Stimulated activated CD4-positive, alpha-beta T cell treated with anti-CD3 and anti-CD28 coated beads, Interleukin-4, amount 100 ng/mL, for 24 hours (primary cell): ENCODE results near the gene GGACT.

Experiments
- DNase-seq: peaks from one replicate; pipeline ENCODE4 v3.0.0-alpha.2; 2020

GGACT gene

DNA sequence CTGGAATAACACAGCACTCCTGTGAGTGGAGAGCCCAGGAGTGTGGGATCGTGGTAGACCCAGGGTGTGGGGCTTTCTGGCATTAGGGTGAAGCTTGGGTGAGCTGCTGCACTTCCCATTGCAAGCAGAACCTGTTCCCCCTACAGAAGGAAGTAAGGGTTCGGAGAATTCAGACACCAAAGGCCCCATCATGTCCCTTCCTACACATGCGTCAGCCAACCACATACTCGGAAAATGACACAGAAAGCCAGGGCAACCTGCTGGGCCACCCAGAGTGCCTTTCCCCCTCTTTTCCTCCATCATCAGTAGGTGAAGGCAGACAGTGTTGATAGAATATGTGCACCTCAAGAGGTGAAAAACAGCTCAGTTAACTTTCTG is 42.9 kb downstream of the GGACT start:
- no peak for DNase-seq

DNA sequence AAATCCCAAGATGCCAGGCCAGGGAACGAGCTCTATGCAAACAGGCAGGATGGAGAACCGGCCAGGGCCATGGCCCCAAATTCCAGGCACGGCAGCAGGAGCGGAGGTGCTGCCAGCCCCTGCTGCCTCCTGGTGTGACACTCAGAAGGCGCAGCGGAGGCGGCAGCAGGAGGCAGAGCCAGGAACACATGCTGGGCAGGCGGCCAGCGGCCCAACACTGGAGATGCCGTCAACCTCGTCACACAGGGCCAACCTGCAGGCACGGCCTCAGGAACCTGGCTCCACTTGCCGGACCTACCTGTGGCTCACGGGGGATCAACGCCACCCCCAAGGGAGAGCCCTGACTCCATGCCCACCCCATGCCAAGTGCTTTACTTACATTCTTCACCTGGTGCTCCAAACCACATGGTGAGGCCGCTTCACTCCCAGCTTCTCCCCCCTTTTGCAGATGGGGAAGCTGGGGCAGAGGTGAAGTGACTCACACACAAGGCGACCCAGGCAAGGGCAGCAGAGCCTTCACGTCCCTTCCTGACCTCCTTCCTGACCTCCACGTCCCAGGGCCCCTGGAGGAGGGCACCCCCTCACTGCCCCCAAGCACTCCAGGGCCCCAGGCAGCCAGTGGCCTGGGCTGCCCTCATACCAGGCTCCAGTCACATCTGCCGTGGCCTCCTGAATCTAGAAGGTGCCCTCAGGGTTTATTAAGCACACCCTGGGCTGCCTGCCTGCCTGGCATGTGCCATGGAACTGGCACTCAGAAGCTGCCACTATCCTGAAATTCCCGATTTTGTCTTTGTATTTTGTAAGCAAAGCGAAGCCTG is 43.5 kb downstream of the GGACT start:
- DNase-seq, result no peak

- DNase-seq, result no peak
Measured at GRCh38 chr13:100543872-100544602, 44.6 kb downstream of the GGACT start.

DNA sequence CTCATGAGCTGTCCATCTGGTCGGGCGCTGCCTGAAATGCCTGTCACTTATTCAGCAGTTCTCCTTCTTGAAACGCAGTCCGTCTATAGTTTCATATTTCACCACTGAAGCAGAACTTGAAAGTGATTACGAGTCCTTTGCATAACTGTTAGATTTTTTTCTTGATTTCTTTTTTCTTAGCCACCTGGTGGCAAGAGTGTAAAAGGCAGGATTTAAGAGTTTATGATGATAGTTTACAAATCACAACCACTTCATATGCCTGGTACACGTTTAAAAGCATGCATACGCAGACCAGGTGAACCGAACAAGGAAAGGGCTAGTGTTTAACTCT is 45.8 kb downstream of the GGACT start:
- no peak for DNase-seq

DNA sequence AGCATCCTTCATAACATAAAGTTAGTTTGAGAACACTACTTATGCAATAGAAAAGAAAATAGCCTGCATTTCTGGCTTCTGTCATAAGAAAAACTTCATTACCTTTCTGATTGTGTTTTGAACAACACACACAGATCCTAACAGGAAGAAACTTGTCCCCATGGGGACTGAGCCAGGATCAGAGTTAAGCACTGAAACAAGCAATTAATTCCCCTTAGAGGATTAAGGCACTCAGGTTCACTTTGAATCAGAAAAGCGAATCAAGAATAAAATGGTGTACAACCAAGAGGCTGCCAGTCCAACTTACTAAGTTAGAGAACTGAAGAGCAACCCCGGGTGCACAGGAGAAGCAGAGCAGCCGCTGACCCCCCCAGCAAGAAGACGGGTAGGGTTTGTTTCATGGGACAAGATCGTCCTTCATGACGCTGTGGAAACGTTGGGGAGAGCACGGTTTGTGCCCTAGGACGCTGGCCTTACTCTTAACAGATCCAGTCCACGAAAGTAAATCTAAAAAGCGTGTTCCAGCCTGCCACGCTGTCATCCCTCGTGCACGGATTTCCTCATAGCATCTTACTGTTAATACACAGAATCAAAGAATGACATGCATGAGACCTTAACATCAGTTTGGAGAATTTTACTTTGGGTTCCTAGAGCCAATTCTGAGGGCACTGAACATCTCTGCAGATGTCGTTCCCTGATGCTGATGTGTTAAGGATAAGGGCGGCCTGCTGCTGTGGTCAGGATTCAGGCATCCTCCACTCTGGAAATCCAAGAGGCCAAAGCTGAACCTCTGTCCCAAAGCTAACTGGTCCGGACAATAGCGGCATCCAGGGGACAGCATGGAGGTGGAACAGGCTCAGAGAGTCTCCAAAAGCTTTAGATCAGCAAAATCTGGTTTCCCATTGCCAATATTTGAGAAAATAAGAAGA is 46.4 kb downstream of the GGACT start:
- DNase-seq, result no peak

GRCh38 chr13:100540621-100541020 is 48.0 kb downstream of the GGACT start:
- no peak for DNase-seq

GRCh38 chr13:100537951-100538462 is 50.6 kb downstream of the GGACT start:
- DNase-seq, result no peak

- no peak for DNase-seq
Measured at GRCh38 chr13:100537486-100537885, 51.1 kb downstream of the GGACT start.

GRCh38 chr13:100536643-100537180 is 51.9 kb downstream of the GGACT start:
- no peak for DNase-seq

DNA sequence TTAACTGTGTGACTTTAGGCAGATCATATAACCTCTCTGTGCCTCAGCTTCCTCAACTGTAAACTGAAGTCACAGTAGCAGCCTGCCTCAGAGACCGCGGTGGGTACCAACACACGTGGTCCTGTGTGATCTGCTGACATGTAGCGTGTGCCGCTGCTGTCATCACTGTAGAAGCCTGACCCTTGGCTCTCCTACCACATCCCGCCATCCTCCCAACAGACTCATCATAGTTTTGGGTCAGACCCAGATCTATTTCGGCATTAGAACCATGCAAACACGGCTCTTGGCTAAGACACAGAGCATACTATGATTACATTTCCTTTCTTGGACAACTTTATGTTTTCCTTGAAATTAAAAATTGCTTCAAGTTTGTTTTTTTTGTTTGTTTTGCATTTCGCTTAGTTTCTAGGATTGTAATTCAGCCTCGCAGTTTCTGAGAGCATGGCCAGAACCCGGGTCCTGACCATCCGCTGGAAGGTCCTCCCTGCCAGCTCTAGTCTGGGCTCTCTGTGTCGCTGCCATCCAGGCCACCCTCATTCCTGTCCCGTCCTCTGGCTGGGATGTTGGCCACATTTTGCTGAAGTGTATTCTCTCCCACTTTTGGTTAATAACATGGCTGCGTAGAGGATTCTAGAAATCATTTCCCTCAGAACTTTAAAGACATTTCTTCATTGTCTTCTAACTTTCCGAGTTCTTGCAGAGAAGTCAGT is 53.0 kb downstream of the GGACT start:
- DNase-seq, result no peak

GRCh38 chr13:100534911-100535310 is 53.7 kb downstream of the GGACT start:
- DNase-seq, result no peak

DNA sequence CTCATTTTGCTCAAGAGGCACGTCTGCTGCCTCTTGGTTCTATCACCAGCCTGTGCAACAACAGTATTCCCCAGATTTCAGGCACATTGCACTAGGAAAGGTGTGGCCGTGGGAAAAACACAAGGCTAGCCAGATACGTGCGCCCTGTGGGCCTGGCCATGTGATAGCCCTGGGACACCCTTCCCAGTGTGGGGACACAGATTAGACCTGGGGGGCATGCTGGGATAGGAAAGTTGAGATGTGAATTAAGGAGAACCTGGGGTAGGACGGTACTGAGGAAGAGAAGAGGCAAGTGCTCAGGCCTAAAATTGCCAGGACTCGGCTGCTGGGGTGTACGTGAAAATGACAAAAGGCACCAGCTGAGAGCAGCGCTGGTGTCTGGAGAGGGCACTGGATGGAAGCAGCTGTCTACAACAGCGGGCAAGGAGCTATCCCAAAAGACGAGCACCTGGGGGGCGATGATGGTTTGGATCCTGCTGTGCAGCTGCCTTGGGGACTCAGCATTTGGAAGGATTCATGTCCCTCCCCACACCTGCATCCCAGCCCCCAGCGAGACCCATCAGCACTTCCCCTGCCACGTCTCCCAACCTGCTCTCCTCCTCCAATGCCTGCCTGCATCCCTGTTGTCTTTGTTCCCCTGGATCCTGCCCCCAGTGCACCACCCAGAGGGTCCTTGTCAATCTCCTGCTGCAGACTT is 54.3 kb downstream of the GGACT start:
- no peak for DNase-seq

DNA sequence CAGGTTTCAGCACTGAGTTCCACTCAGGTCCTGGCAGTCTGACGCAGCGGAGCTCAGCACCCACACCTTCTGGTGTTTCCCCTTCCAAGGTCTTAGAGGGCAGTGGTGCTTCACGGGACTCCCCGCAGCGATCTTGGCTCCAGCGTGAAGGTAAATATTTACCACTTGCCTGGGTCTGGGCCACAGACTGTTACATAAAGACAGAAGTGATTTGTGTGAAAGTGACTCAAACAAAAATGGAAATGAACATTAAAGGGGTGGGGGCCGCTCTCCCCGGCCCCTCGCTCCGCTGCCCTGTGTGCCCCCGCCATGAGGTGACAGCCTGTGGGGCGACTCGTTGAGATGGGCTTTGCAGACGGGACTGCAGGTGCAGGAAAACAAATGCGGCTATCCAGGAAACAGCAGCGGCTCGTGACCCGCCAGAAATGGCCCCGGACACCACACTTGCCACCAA is 55.0 kb downstream of the GGACT start:
- no peak for DNase-seq

DNA sequence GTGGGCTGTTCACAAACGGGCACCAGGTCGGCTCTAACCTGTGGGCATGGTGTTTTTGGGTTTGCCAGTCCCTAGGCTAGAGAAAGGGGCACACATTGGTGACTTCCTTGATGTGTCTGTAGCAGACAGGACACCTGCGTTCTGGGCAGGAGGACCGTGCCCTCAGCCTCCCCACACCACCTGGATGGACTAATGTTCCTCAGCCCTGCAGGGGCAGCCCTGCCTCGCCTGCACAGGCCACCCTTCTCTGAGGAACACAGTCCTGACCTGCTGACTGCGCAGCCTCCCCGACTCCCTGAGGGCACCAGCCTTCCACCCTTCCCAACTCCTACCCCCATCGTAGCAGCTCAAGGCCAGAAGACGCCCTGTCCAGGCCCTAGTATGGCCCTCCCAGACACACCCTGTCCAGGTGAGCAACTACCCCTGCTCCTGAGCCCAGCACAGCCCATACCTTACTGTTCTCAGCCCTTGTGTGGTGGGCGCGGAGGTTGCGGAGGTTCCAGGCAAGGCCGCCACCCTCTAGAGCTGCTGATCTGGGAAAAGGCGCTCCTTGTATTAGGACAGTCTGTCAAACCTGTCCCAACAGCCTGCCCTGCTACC is 55.7 kb downstream of the GGACT start:
- no peak for DNase-seq

GRCh38 chr13:100532090-100532766 is 56.4 kb downstream of the GGACT start:
- DNase-seq, result no peak

DNA sequence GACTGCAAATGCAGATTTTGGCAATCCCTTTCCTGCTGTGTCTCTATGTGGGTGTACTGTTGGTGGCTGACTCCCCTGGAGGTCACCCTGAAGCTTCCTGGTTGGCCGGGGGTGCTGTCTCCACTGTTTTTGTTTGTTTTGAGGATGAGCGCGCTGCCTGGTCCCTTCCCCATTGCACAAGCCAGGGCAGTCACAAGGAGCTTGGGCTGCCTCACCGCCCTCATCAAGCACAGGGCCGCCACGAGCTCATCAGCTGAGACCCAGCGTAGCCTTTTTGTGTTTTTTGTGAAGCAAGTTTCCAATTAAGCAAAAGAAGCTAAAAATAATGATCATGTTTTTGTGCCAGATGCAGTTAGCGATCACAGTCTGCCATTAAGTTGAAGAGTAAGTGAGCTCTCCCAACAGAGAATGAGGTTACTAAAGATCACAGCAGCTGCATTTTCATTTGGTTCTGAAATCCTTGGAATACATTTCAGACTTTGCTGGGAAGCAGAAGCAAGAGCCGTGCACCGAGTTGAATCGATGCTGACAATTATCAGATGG is 57.8 kb downstream of the GGACT start:
- DNase-seq, result no peak

GRCh38 chr13:100529666-100530377 is 58.8 kb downstream of the GGACT start:
- no peak for DNase-seq

DNA sequence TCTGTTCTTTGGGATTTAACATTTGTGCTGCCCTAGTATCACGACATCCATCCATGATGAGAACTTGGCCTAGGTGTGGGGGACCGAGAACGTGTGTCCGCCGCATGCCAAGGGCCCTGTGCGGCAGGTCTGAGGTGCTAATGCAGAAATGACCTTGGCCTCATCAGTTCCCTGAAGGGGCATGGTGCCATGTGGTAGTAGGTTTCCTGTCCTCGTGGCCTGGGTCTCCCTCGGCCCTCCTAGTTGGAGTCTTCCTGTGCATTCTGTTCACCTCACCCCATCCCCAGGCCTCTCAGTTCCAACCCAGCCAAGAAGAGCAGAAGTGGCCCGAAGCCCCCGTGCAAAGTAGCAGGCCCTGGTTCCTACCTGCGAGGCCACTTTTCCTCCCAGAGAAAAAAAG is 59.8 kb downstream of the GGACT start:
- DNase-seq, result no peak

DNA sequence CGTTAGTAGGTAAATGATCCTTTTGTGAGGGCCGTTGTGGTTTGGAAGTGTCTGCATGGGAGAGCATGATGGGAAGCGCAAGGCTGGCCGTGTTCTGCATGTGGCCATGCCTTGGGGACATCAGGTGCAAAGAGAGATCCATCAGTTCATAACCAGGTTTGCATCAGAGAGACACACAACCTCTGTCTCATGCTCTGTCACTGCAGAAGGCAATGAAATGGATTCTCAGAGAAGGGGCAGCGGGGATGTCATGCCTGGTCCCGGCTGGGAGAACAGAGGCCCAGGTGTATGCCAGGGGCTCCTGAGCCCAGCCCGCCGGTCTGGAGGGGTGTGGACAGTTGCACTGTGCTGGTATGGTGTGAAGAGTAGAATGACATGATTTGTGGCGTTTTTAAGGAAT is 60.2 kb downstream of the GGACT start:
- DNase-seq, result no peak

- no peak for DNase-seq
Measured at GRCh38 chr13:100527644-100528043, 60.9 kb downstream of the GGACT start.
